Fibroblast of pulmonary artery (primary cell): ENCODE data around the gene DMD.
"Not testable (repeated sequence)": the region's sequence is repeated elsewhere in the genome, so short reads cannot be mapped to it uniquely, and the experiment has no call there.

Experiments
- DNase-seq: peaks from one replicate; pipeline ENCODE4 v3.0.0-alpha.2; 2010; ENCODE audit warnings: low read depth
- H3K4me3 ChIP-seq: replicated peaks from 2 replicates; pipeline ENCODE4 v1.5.1; 2011; ENCODE audit warnings: low read depth, mild to moderate bottlenecking, control low read depth, low read length, moderate library complexity
- CTCF ChIP-seq: IDR thresholded peaks from 2 replicates; pipeline ENCODE4 v1.5.1; 2011; ENCODE audit warnings: mild to moderate bottlenecking, control low read depth, low read length, inconsistent platforms; ENCODE audit errors: missing control alignments

Gene DMD

GRCh38 chrX:31471229-31471628, 1740.1 kb downstream of the DMD start:
- DNase-seq: no peak
- no peak for TF ChIP-seq CTCF
- H3K4me3 ChIP-seq: no peak overlapping the region

GRCh38 chrX:31470753-31471152, 1740.6 kb downstream of the DMD start:
- H3K4me3 ChIP-seq, DNase-seq: not testable (repeated sequence)

GRCh38 chrX:31464306-31464915, 1746.9 kb downstream of the DMD start:
- no peak overlapping the region for H3K4me3 ChIP-seq
- no peak for TF ChIP-seq CTCF
- peak; percentile 7 for DNase-seq

- no peak overlapping the region for H3K4me3 ChIP-seq
- TF ChIP-seq CTCF: no peak
- DNase-seq: no peak
Observed at GRCh38 chrX:31461266-31461665, 1750.1 kb downstream of the DMD start.

GRCh38 chrX:31459361-31459760, 1752.0 kb downstream of the DMD start:
- TF ChIP-seq CTCF: no peak
- no peak overlapping the region for H3K4me3 ChIP-seq
- peak; percentile 45 for DNase-seq

- H3K4me3 ChIP-seq: no peak overlapping the region
- TF ChIP-seq CTCF: no peak
- DNase-seq: peak; percentile 16
Observed at GRCh38 chrX:31449965-31450364, 1761.4 kb downstream of the DMD start.

GRCh38 chrX:31449081-31449480, 1762.3 kb downstream of the DMD start:
- TF ChIP-seq CTCF: no peak
- no peak overlapping the region for H3K4me3 ChIP-seq
- no peak for DNase-seq
